Transverse colon (tissue), 4 donors: ENCODE measurements around the gene SLC27A5. TPM values are rescaled to one million over a fixed set of nuclear protein-coding genes. Genes with fewer than 3 reads are reported as not detected.

Source experiments
- DNase-seq: peaks from one replicate; pipeline ENCODE4 v3.0.0-alpha.2; 2019
- H3K27ac ChIP-seq, 4 donors: fragments of 200-600 bp; sonication (generic); 2 replicates each; pipeline ENCODE4 v1.5.1; 2016 to 2018; ENCODE audit warnings: inconsistent platforms in 4 of 4
- H3K27me3 ChIP-seq: fragments of 200-600 bp; sonication (generic); 2 replicates; pipeline ENCODE4 v1.5.1; 2017; ENCODE audit warnings: inconsistent platforms
- H3K36me3 ChIP-seq, 4 donors: fragments of 200-600 bp; sonication (generic); 2 replicates each; pipeline ENCODE4 v1.5.1; 2017 to 2019; ENCODE audit warnings: inconsistent platforms in 4 of 4
- H3K4me1 ChIP-seq, 4 donors: fragments of 200-600 bp; sonication (generic); 2 replicates each; pipeline ENCODE4 v1.5.1; 2017 to 2020; ENCODE audit warnings: inconsistent platforms in 4 of 4
- H3K4me3 ChIP-seq, 4 donors: fragments of 200-600 bp; sonication (generic); 1 replicate in 1 of 4; 2 replicates in 3 of 4; pipeline versions ENCODE4 v1.5.1 to v1.6.1; 2017 to 2019; ENCODE audit warnings: inconsistent platforms in 4 of 4
- H3K9me3 ChIP-seq, 2 donors: fragments of 200-600 bp; sonication (generic); 2 replicates each; pipeline ENCODE4 v1.5.1; 2017 to 2019; ENCODE audit warnings: inconsistent platforms in 2 of 2
- CTCF ChIP-seq, 5 experiments: fragments of 200-600 bp in 3 of 5; fragments of 450-650 bp in 2 of 5; sonication (generic) in 3 of 5; IDR thresholded peaks; 1 replicate in 2 of 5; 2 replicates in 3 of 5; pipeline ENCODE4 v1.5.1; 2016 to 2017; ENCODE audit warnings: antibody characterized with exemption in 5 of 5, inconsistent platforms in 3 of 5, mild to moderate bottlenecking in 2 of 5, moderate library complexity in 1 of 5
- EP300 ChIP-seq: sonication (generic); formaldehyde crosslinking; IDR thresholded peaks from one replicate; pipeline ENCODE4 v1.6.1; 2017; ENCODE audit warnings: antibody characterized with exemption, low read depth
- POLR2A ChIP-seq: fragments of 450-650 bp; IDR thresholded peaks from one replicate; pipeline ENCODE4 v1.6.1; 2016; ENCODE audit warnings: antibody characterized with exemption, mild to moderate bottlenecking, moderate library complexity
- POLR2AphosphoS5 ChIP-seq, 3 donors: sonication (generic); formaldehyde crosslinking; IDR thresholded peaks; one replicate each; pipeline ENCODE4 v1.6.1; 2016; ENCODE audit warnings: antibody characterized with exemption in 3 of 3
- WGBS, 2 donors: methylation state at CpG; one replicate each; pipeline ENCODE4 v1.1.5; 2018; ENCODE audit warnings: low coverage in 1 of 2; 5-methylcytosine and 5-hydroxymethylcytosine counted together
- in situ Hi-C, 4 donors: fragments of 200-750 bp; cut with MboI; loops; one replicate each; pipeline versions ENCODE4 v1.15.0 to v1.15.1; 2017; ENCODE audit warnings: low sequenced_read_pairs in 3 of 4, low pct_ligation_motif_present in 1 of 4, low pct_unique_long_range_greater_than_20kb in 1 of 4
- intact Hi-C: fragments of 100-400 bp; cut with DNase I; formaldehyde crosslinking; loops from one replicate; pipeline ENCODE4 v1.15.1; 2023; ENCODE audit warnings: low total_unique reads
- total RNA-seq, 4 donors: library from RNA; depleted of rRNA; stranded (reverse); fragments of >200 nt; gene quantifications; one replicate each; pipeline ENCODE4 v1.1.0, GENCODE V29; 2016

Gene SLC27A5
- 1 to 10 TPM in 3 of 4 donors, not detected in 1; 3.3 to 5.0 (median 4.4) TPM for total RNA-seq

GRCh38 chr19:58511353-58512208, at the start of gene SLC27A5:
Gene SLC27A5, minus strand, starts transcription at chr19:58511992. Its CDS starts 37 bp downstream, at chr19:58511955.
- DNase-seq, result peak; percentile 56
- intact Hi-C loops, result no loop called here
- TF ChIP-seq EP300, result no peak
- TF ChIP-seq POLR2AphosphoS5 (IDR thresholded peaks at IDR 0.05), result peak in 1 of 3 donors; percentile 7
- TF ChIP-seq POLR2A, result peak; percentile 13
- Histone ChIP-seq H3K27me3 (no peaks in the 10 kb centered on the region), H3K4me1 (peaks cover 10 to 27% (median 21%) of the 10 kb centered on the region in 4 donors), H3K36me3 (no peaks in the 10 kb centered on the region), H3K9me3 (no peaks in the 10 kb centered on the region), H3K4me3 (no peak within 1 kb of the TSS), H3K27ac (no peak within 1 kb of the TSS)
- in situ Hi-C loops, result no loop called here
- WGBS, 2 donors, result 50 to 92% methylated on average over 1 to 17 of the region's 25 CpGs

- no peak for TF ChIP-seq CTCF (IDR thresholded peaks at IDR 0.05)
- TF ChIP-seq POLR2A, result no peak
- TF ChIP-seq POLR2AphosphoS5 (IDR thresholded peaks at IDR 0.05), result no peak
- no peak for TF ChIP-seq EP300
- intact Hi-C loops, result no loop called here
- no peak overlapping the region for H3K27ac ChIP-seq
- no peaks in the 10 kb centered on the region for H3K9me3 ChIP-seq
- H3K4me1 ChIP-seq, result peaks cover 38 to 55% (median 43%) of the 10 kb centered on the region in 4 donors
- DNase-seq, result no peak
- in situ Hi-C loops, result no loop called here
- peaks cover 0 to 8% (median 3%) of the 10 kb centered on the region in 4 donors for H3K36me3 ChIP-seq
- H3K4me3 ChIP-seq, result no peak overlapping the region
- H3K27me3 ChIP-seq, result no peaks in the 10 kb centered on the region
Measured at GRCh38 chr19:58560921-58561320, 49.1 kb upstream of the SLC27A5 start.

- DNase-seq, result no peak
- Histone ChIP-seq H3K36me3 (peaks cover 0 to 9% (median 4%) of the 10 kb centered on the region in 4 donors), H3K27ac (peak overlapping the region; percentile 95 to 100 (median 100)), H3K4me1 (peaks cover 43 to 61% (median 48%) of the 10 kb centered on the region in 4 donors), H3K27me3 (no peaks in the 10 kb centered on the region), H3K9me3 (no peaks in the 10 kb centered on the region), H3K4me3 (peak overlapping the region in 3 of 4 donors; percentile 67 to 78 (median 68))
- intact Hi-C loops, result no loop called here
- 84 to 86% methylated on average over 3 to 8 of the region's 8 CpGs for WGBS, 2 donors
- TF ChIP-seq CTCF (IDR thresholded peaks at IDR 0.05), result no peak
- TF ChIP-seq POLR2A, result no peak
- no peak for TF ChIP-seq EP300
- no peak for TF ChIP-seq POLR2AphosphoS5 (IDR thresholded peaks at IDR 0.05)
- in situ Hi-C loops, result no loop called here
Measured at GRCh38 chr19:58560007-58560887, 48.5 kb upstream of the SLC27A5 start.

GRCh38 chr19:58559275-58560006, 47.6 kb upstream of the SLC27A5 start:
- in situ Hi-C loops, result no loop called here
- peak overlapping the region; percentile 65 to 78 (median 68) for H3K4me3 ChIP-seq
- H3K4me1 ChIP-seq, result peaks cover 44 to 63% (median 50%) of the 10 kb centered on the region in 4 donors
- no peaks in the 10 kb centered on the region for H3K9me3 ChIP-seq
- WGBS, 2 donors, result 1% methylated on average over 33 of the region's 33 CpGs; no CpG with 5 or more reads in 1 of the 2 donors
- intact Hi-C loops, result no loop called here
- peak overlapping the region; percentile 95 to 100 (median 100) for H3K27ac ChIP-seq
- no peaks in the 10 kb centered on the region for H3K27me3 ChIP-seq
- TF ChIP-seq CTCF (IDR thresholded peaks at IDR 0.05) (no peak), EP300 (no peak), POLR2AphosphoS5 (IDR thresholded peaks at IDR 0.05) (peak; percentile 58 to 84 (median 70)), POLR2A (peak; percentile 76)
- DNase-seq, result peak; percentile 92
- H3K36me3 ChIP-seq, result peaks cover 0 to 9% (median 4%) of the 10 kb centered on the region in 4 donors
